Loucy (cell line): ENCODE results near the gene FAM210B.

Experiments used
- H2AFZ ChIP-seq: fragments of 200-600 bp; sonication (generic); 2 replicates; pipeline ENCODE4 v1.6.0; 2016; ENCODE audit warnings: antibody characterized with exemption, mild to moderate bottlenecking, low read length, moderate library complexity
- H3F3A ChIP-seq: fragments of 200-600 bp; 2 replicates; pipeline ENCODE4 v1.6.0; 2016; ENCODE audit warnings: antibody characterized with exemption, low read depth, mild to moderate bottlenecking
- H3K27me3 ChIP-seq: fragments of 200-600 bp; sonication (generic); 2 replicates; pipeline ENCODE4 v1.6.1; 2014; ENCODE audit warnings: low read length, mild to moderate bottlenecking; ENCODE audit not compliant: insufficient read depth, poor library complexity, severe bottlenecking
- H3K36me3 ChIP-seq: fragments of 200-600 bp; sonication (generic); 2 replicates; pipeline ENCODE4 v1.6.1; 2016; ENCODE audit warnings: low read length; ENCODE audit not compliant: insufficient read depth
- H3K4me1 ChIP-seq: fragments of 200-600 bp; sonication (generic); 2 replicates; pipeline ENCODE4 v1.5.1; 2014; ENCODE audit warnings: low read length, mild to moderate bottlenecking; ENCODE audit not compliant: insufficient read depth, poor library complexity, severe bottlenecking
- H3K4me2 ChIP-seq: fragments of 200-600 bp; sonication (generic); 2 replicates; pipeline ENCODE4 v1.6.0; 2014; ENCODE audit warnings: antibody characterized with exemption, low read length, low read depth, mild to moderate bottlenecking; ENCODE audit not compliant: poor library complexity, severe bottlenecking
- H3K4me3 ChIP-seq: fragments of 200-600 bp; sonication (generic); 2 replicates; pipeline ENCODE4 v1.5.1; 2014; ENCODE audit warnings: low read length, mild to moderate bottlenecking, mixed read lengths; ENCODE audit not compliant: poor library complexity, severe bottlenecking
- H3K79me2 ChIP-seq: fragments of 200-600 bp; sonication (generic); 2 replicates; pipeline ENCODE4 v1.6.1; 2014; ENCODE audit warnings: low read length; ENCODE audit not compliant: insufficient read depth
- H3K9ac ChIP-seq: fragments of 200-600 bp; sonication (generic); 2 replicates; pipeline ENCODE4 v1.6.0; 2014; ENCODE audit warnings: mild to moderate bottlenecking, low read depth, low read length, moderate library complexity; ENCODE audit not compliant: poor library complexity, severe bottlenecking
- H3K9me2 ChIP-seq: fragments of 200-600 bp; sonication (generic); replicated peaks from 2 replicates; pipeline ENCODE4 v1.6.1; 2016; ENCODE audit warnings: low read depth, low read length, mixed read lengths
- H3K9me3 ChIP-seq: fragments of 200-600 bp; sonication (generic); 2 replicates; pipeline ENCODE4 v1.6.1; 2014; ENCODE audit warnings: mild to moderate bottlenecking, antibody characterized with exemption, low read length, low read depth; ENCODE audit not compliant: insufficient read depth
- H4K20me1 ChIP-seq: fragments of 200-600 bp; sonication (generic); 2 replicates; pipeline ENCODE4 v1.6.0; 2014; ENCODE audit warnings: antibody characterized with exemption, low read length, mild to moderate bottlenecking; ENCODE audit not compliant: insufficient read depth, poor library complexity, severe bottlenecking
- EZH2phosphoT487 ChIP-seq: fragments of 200-600 bp; IDR thresholded peaks from 2 replicates; pipeline ENCODE4 v1.6.1; 2018; ENCODE audit warnings: antibody characterized with exemption, mild to moderate bottlenecking, moderate library complexity, borderline replicate concordance
- TF ChIP-seq, protein P1 (sequence below): fragments of 200-600 bp; sonication (generic); conservative IDR thresholded peaks from 2 replicates; pipeline ENCODE4 v1.5.1; 2014; ENCODE audit warnings: mild to moderate bottlenecking, antibody characterized with exemption, low read length

The FAM210B gene

DNA sequence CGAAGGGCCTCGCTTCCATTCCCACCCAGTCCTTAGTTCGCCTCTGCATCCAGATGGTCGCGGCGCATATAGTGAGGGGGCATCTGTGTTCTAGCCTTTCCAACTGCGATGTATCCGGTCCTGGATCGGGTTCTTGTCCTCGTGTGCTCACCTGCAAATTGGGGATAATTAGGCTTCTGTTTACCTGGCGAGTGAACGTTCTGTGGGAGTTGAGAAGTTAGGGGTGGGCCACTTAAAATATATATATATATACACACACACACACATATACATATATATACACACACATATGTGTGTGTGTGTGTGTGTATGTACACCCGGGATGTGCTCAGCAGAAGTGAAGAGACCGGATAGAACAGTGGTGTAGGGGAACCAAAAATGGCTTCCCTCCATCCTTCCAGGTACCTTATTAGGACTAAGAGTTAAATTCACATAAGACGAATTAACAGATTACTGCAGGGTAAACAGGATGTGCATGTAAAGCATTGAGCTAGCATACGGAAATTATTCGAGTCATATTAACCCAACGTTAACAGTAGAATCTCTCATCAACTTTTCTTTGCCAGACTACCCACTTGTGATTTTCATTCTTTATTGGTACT is 34.2 kb downstream of the FAM210B start:
- H2AFZ ChIP-seq = peak overlapping the region; percentile 96
- peaks cover 35% of the 10 kb centered on the region; the same call in 1 of the 2 replicates for H3K36me3 ChIP-seq
- H3K4me1 ChIP-seq = peaks cover 50% of the 10 kb centered on the region

DNA sequence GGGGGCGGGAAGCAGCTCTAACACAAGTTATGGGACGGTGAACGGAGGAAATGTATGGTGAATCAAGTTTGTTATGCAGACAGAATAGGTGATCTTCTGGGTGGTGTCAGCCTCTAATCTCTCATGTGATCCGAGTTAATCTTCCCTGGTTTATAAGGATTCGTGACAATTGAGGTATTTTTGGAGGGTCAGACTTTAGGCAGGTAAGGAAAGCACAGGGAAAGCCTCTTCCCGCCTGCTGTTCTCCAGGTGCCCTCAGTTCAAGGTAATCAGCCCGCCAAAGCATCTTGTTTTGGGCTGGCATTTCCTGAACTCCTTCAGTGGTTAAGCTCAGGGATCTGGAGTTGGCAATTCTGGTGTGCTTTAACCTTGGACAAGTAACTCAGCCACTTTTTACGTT is 34.9 kb downstream of the FAM210B start:
- Histone ChIP-seq H3K4me3 (peak overlapping the region; percentile 98), H3K9me3 (no peaks in the 10 kb centered on the region), H3K27me3 (peaks cover 4% of the 10 kb centered on the region), H3K9ac (peak overlapping the region; percentile 99), H3K36me3 (peaks cover 38% of the 10 kb centered on the region; the same call in 1 of the 2 replicates), H3K9me2 (no peaks in the 10 kb centered on the region), H3K4me1 (peaks cover 47% of the 10 kb centered on the region), H3K4me2 (peak overlapping the region; percentile 96), H3F3A (no peaks in the 10 kb centered on the region), H2AFZ (no peak overlapping the region), H4K20me1 (peaks cover 43% of the 10 kb centered on the region), H3K79me2 (peaks cover 80% of the 10 kb centered on the region)
- TF ChIP-seq, protein P1, sequence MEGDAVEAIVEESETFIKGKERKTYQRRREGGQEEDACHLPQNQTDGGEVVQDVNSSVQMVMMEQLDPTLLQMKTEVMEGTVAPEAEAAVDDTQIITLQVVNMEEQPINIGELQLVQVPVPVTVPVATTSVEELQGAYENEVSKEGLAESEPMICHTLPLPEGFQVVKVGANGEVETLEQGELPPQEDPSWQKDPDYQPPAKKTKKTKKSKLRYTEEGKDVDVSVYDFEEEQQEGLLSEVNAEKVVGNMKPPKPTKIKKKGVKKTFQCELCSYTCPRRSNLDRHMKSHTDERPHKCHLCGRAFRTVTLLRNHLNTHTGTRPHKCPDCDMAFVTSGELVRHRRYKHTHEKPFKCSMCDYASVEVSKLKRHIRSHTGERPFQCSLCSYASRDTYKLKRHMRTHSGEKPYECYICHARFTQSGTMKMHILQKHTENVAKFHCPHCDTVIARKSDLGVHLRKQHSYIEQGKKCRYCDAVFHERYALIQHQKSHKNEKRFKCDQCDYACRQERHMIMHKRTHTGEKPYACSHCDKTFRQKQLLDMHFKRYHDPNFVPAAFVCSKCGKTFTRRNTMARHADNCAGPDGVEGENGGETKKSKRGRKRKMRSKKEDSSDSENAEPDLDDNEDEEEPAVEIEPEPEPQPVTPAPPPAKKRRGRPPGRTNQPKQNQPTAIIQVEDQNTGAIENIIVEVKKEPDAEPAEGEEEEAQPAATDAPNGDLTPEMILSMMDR = no peak
- no peak for TF ChIP-seq EZH2phosphoT487

More for the DNA sequence above, 34.2 kb downstream of the FAM210B start:
- no peak for TF ChIP-seq EZH2phosphoT487
- TF ChIP-seq, protein P1 = no peak
- H3K27me3 ChIP-seq = peaks cover 4% of the 10 kb centered on the region
- H4K20me1 ChIP-seq = peaks cover 47% of the 10 kb centered on the region
- H3K4me2 ChIP-seq = peak overlapping the region; percentile 96
- no peaks in the 10 kb centered on the region for H3K9me3 ChIP-seq
- H3K79me2 ChIP-seq = peaks cover 87% of the 10 kb centered on the region
- no peaks in the 10 kb centered on the region for H3F3A ChIP-seq
- peak overlapping the region; percentile 99 for H3K9ac ChIP-seq
- H3K4me3 ChIP-seq = peak overlapping the region; percentile 98
- no peaks in the 10 kb centered on the region for H3K9me2 ChIP-seq

DNA sequence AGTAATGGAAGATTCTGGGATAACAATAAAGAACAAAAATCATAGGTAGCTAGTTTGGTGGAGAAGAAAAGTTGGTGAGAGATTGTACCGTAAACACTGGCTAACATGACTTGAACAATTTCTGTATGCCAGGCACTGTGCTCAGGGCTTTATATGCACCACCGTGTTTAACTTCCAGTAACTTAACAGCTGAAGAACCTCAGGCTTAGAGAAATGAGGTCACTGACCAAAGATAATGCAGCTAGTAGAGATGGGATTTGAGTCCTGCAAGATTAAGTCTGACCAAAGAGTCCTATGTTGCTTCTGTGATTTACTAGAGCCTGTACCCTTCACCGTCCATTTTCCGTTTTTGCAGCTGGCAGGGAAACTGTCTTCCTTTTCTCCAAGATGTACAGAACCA is 36.4 kb downstream of the FAM210B start:
- Histone ChIP-seq H3K4me2 (peak overlapping the region; percentile 96), H2AFZ (no peak overlapping the region), H3K9ac (peak overlapping the region; percentile 99), H3K9me2 (no peaks in the 10 kb centered on the region), H3K79me2 (peaks cover 66% of the 10 kb centered on the region), H3F3A (no peaks in the 10 kb centered on the region), H3K9me3 (no peaks in the 10 kb centered on the region), H3K4me3 (peak overlapping the region; percentile 98), H3K4me1 (peaks cover 33% of the 10 kb centered on the region), H3K27me3 (peaks cover 4% of the 10 kb centered on the region), H4K20me1 (peaks cover 46% of the 10 kb centered on the region), H3K36me3 (peaks cover 47% of the 10 kb centered on the region; the same call in 1 of the 2 replicates)
- TF ChIP-seq EZH2phosphoT487 = no peak
- TF ChIP-seq, protein P1 = no peak
